ENCODE results near the gene ST6GAL1.
A peak's percentile ranks its signal among the peaks of the same experiment; 100 is the strongest.
"Not testable (repeated sequence)": the region's sequence is repeated elsewhere in the genome, so short reads cannot be mapped to it uniquely, and the experiment has no call there.

Gene ST6GAL1

DNA sequence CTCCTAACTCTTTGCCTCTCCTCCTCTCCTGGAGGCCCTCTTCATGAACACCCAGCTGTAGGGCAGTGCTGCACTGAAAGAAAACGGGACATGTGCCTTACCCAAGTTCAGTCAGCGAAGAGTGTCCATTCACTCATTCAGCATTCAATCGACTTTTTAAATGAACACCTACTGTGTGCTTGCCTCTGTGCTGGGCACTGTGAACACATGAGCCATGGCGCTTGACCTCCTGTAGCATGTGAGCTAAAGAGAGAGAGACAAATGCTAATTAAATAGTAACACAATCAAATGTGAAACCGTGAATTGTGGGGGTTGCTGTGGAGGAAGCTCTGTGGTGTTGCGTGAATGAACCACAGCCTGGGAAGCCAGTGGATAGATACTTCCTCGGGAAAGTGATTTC is 43.4 kb downstream of the ST6GAL1 start:
- DNase-seq = no peak

DNA sequence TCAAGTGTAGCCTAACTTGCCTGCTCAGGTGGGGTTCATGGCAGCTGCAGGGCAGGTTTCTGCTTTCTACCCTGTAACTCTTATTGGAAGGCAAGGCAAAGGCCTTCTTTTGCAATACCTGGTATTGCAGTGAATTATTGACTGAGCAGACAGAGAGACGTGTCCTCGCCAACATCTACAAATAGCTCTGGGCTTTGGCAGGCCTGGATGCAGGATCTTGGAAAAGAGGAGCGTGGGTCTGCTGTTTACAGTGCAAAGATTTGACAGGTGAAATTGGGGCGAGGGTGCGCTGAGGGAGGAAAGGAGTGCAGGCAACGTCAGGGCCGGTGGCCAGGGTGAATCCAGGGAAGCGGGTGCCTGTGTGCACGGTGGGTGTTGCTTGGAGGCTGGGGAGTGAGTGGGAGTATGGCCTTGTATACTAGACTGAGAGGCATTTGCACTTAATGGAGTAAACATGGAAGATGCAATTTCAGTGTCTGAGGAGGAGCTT is 44.5 kb downstream of the ST6GAL1 start:
- no peak for DNase-seq

DNA sequence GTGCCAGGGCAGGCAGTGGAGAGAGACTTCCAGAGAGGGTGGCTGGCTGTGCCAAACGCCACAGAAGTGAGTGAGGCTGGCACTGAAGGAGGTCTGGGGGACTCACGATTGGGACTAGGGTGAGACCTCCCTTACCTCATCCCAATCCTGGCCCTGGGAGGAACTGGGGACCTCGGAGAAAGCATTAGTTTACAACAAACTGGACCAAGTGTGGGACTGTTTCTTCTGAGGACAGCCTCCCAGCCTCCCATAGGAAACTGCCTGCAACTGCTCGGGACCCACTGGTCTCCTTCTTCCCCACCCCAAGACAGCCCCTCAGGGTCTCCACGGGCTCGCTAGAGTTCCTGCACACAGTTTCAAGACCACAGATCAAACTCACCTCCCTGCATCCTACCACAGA is 45.4 kb downstream of the ST6GAL1 start:
- no peak for DNase-seq

DNA sequence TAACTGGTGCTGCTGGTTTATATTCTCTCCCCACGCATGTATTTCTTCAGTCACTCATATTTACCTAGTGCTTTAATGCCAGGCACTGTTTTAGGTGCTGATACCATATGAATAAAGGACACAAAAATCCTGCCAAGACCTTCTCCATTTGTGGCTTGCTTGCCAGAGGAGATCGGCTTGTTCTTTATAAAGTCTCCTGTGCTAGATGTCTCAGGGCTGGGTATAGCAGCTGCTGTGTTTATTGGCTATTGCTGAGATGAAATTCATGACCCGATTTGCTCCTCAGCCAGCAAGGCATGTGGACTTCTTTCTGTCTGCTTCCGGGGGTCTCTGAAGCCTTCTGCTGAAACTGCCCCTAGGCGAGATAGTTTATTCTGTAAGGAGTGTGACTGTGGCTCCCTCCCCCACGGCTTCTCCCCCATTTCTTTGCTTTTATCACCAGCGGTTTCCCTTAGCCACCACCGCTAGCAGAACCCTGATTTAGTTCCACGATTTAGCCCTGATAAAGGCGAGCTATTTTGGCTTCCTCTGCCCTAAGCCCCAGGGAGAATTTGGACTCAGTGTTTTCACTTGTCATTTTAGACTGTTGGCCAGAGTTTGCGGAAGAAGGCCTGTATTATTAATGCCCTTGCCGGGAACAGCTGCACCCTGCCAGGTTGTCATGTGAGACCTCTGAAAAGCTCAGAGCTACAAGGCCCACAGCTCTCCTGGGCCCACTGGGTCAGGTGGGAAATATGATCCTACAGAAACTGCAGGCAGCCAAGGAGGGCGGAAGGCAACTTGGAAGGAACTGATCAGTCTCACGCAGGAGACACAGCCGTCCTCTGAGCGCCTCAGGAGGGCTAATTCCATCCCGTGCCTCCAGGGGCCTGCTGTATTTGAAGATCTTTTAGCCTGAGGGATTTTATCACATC is 46.8 kb downstream of the ST6GAL1 start:
- peak; percentile 83 for DNase-seq

DNA sequence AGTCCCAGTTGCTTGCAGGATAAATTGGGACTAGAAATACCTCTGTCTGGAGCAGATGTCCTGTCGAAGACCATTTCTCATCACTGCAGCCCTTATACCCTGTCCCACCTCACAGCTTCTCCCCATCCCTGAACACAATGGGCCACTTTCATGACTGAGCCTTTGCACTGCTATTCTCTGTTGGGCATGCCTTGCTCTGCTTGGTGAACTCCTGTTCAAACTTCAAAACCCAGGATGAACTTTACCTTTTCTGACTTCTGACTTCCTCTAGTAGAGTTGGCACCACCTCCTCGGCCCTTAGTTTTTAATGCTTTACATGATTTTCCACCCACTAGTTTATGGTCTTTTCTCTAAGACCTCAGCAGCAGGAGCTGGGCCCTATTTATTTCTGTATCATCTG is 48.4 kb downstream of the ST6GAL1 start:
- no peak for DNase-seq

DNA sequence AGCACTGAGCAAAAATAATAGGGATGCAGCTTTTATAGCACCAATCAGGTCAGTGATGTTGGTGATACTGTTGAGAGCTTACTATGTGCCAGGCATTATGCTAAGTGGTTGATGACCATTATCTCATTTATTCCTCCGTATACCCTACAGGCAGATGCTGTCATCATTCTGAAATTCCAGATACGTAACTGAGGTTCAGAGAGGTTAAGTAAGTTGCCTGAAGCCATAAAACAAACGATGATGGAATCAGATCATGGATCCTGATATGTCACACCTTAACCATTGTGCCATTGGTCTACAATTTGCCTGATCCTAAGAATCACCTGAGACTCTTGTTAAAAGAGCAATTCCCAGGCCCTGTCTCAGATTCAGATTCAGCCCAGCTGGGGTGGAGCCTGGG is 49.5 kb downstream of the ST6GAL1 start:
- no peak for DNase-seq

DNA sequence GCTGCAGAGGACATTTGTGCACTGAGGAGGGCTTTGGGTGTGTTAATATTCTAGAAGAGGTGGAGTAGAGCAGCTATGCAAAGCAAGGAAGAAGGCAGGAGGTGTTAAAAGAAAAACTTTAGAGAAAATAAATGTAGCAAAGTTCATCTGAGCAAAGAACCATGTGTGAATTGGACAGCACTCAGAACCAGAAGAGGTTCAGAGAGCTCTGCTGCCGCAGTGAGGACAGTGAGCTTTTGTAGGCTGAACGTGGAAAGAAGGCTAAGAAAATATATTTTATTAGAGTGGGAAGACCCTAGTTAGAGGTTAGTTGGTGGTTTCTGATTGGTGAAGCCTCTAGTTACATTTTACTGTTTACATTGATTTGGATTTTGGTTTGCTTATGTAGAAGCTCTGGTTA is 50.7 kb downstream of the ST6GAL1 start:
- DNase-seq = no peak

DNA sequence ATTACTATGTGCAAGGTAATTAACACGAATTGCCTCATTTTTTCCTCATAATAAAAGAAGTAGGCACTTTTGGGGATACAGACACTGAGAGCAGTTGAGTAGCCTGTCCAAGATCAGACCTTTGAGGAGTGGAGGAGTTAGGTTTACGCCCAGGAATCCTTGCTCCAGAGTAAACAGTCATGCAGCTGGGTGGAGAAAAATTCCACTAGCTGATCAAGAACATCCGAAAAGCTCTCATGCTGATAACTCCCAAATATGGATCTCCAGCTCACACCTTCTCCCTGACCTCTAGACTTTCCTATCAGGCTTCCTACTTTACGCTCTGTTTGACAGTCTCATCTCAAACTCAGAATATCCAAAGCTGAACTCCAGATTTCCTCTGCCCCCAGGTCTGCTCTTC is 53.3 kb downstream of the ST6GAL1 start:
- DNase-seq = no peak

DNA sequence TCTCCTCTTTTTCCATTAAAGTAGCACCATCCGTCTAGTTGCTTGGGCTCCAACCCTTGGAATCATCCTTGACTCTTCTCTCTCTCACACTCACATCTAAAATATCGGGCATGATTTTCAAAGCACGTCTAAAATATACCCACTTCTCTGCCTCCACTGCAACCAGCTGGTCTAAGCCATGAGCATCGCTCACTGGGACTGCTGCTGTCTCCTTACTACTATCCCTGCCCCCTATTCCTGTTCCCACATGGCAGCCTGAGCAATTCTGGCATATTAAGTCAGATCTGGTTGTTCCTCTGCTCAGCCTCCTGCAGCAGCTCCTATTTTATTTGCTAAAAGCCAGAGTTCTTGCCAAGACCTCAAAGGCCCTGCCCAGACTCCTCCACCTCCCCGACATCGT is 53.7 kb downstream of the ST6GAL1 start:
- DNase-seq = no peak

DNA sequence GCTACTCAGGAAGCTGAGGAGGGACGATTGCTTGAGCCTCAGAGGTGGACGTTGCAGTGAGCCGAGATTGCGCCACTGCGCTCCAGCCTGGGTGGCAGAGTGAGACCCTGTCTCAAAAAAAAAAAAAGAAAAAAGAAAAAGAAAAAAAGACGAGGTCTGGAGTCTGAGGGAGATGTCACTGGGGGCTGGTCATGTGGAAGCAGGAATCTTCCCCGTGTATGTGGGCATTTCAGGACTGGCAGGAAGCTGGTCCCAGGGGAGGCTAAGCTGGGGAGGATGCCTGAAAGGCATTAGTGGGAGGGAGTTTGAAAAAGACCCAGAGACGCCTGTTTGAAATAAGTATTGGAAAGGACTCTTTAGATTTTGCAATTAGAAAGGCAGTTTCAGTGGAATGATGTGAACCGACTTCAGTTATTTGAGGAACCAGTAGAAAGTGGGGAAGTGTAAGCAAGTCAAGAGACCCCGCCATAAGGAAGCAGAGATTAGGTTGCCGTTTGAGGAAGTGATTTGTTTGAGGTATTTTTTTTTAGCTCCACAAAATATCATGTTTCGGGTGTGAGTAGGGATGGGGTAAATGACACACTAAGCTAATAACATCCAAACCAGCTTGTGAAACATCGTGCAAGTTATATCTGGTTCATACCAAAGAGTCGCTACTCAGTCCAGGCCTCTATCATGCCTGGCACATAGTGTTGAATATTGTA is 55.5 kb downstream of the ST6GAL1 start:
- DNase-seq = no peak

DNA sequence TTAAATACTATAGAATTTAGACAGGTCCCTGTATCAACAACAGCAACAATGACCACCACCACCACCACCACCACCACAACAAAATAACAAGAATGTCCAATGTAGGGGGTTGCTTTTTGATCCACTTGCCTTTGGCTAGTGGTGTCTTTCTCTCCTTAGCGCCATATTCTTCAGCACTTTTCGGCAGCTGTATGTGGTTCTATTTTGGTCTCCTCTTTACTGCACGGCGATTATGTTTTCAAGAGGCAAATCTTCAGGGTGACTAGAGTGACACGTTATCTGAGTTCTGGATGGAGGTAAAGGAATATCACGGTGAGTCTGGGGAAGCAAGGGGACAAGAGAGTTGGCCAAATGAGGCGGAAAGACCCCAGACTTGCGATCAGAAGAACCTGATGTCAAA is 56.1 kb downstream of the ST6GAL1 start:
- DNase-seq = no peak

DNA sequence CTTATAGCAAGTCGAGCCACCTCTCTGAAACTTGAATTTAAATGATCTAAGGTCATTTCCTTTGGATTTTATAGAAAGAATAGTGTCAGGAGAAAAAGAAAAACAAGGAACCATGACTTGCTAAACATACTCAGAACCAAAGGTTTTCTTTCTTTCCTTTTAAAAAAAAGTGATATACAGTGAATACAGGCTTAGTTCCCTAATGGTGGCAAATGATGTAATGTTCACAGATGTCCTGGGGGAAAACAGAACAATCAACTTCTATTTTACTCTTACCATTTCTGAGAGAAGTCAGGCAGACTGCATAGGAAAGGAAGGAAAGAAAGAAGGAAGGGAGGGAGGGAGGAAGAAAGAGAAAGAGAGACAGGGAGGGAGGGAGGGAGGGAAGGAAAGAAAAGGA is 56.5 kb downstream of the ST6GAL1 start:
- no peak for DNase-seq

DNA sequence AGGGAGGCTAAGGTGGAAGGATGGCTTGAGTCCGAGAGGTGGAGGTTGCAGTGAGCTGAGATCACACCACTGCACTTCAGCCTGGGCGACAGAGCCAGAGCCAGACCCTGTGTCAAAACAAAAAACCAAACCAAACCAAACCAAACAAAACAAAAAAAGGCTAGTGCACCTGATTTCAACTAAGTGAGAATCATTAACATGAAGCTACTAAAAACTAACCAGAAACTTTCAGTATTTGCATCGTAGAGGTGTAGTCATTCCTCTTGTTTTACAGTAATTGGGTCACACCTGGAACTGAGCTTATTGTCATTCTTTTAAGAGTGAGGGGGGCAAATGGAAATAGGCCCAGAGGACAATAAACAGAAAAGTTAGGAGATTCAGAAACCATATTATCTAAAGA is 58.5 kb downstream of the ST6GAL1 start:
- DNase-seq = no peak

DNA sequence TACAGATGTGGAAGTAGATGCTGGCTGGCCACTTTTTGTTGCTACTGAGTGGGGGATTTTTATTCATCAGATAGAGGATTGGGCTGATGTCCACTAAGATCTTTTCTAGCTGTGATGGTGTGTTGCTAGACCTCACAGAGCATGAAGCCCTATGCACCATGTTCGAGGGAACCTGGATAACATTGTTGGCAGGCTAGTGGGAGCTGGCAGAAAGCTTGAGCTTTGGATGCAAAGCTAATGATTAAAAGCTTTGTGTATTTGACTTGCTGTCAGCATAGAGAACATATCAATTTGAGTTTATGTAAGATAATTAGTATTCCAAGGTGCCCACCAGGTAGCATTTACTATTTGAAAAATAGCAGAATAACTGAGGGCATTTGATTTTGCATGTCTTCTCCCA is 59.1 kb downstream of the ST6GAL1 start:
- DNase-seq = no peak

DNA sequence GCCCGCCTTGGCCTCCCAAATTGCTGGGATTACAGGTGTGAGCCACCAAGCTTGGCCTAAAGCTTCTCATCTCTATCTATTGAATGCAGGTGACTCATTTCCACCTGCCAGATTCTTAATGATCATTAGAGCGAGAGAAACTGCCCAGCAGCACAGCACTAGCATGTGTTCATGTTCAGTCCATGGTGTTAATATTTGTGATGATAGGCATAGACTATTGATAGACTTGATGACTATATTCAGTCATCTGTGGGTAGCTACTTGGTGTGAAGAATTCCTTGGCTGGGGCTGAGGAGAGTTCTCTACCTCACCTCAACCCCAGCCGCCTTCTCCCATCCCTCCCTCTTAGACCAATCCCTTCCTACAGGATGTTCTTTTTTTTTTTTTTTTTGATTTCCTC is 60.0 kb downstream of the ST6GAL1 start:
- no peak for DNase-seq

DNA sequence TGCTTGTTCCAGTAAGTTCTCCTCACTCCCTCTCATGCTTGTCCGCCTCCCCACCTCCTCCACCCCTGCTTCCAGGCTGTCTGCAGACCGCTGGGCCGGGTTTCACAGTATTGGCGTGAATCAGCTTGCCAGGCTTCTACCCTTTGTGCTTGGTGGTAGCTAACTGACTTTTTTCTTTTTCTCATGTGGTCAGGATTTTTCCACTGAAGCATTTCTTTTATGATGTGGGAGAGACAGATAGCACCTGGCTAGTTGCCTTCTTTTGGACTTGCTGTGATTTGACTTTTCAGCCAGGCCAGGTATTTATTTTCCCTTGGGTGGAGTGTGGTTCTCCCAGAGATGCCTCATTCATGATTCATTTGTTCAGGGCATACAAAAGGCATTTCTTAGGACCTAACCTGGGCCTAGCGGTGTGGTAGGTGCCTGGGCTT is 60.6 kb downstream of the ST6GAL1 start:
- no peak for DNase-seq

DNA sequence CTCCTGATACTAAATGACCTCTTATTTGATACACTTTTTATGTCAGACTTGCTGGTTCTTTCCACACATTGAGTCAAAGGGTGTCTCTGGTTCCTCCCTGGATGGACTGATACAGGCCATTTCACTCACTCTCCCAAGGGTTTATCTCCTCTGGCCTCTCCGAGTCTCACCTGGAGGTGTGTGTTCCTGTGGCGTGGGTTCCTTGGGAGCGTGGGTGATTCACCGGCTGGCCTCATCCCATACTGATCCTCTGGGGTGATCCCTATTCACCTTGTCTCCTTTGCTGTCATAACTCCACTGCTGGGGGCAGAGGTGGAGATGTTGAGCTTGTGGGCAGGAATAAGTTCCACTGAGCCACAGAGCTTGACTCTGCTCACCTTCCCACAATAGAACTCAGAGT is 61.1 kb downstream of the ST6GAL1 start:
- no peak for DNase-seq

DNA sequence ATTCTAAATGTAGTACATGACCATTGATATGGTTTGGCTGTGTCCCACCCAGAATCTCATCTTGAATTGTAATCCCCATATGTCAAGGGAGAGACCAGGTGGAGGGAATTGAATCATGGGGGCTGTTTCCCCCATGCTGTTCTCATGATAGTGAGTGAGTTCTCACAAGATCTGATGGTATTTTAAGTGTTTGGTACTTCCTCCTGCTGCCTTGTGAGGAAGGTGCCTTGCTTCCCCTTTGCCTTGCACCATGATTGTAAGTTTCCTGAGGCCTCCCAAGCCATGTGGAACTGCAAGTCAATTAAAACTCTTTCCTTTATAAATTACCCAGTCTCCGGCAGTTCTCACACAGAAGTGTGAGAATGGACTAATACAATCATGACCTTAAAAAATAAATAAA is 61.8 kb downstream of the ST6GAL1 start:
- not testable (repeated sequence) for DNase-seq

DNA sequence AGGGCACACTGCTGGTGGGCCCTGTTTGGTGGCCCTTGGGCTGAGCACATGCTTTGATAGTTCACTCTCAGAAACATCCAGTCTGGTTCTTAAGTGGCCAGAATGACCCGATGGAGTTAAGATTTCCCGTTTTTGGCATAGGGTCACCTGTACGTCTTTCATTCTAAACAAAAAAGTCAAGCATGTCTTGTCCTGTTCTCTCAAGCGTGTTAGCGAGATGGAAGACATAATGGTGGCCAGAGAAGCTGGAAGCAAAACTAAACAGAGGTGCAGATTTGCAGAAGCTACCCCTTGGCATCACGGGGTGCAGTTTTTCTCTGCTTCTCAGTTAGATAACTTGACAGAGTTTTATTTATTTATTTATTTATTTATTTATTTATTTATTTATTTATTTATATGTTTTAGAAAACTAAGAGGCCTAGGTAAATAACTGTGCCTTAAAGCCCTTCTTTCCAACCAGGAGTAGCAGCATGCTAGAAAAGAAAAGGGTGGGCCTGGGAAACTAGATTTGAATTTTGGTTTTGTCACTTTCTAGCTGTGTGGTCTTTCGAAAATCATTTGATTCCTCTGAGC is 63.0 kb downstream of the ST6GAL1 start:
- no peak for DNase-seq

DNA sequence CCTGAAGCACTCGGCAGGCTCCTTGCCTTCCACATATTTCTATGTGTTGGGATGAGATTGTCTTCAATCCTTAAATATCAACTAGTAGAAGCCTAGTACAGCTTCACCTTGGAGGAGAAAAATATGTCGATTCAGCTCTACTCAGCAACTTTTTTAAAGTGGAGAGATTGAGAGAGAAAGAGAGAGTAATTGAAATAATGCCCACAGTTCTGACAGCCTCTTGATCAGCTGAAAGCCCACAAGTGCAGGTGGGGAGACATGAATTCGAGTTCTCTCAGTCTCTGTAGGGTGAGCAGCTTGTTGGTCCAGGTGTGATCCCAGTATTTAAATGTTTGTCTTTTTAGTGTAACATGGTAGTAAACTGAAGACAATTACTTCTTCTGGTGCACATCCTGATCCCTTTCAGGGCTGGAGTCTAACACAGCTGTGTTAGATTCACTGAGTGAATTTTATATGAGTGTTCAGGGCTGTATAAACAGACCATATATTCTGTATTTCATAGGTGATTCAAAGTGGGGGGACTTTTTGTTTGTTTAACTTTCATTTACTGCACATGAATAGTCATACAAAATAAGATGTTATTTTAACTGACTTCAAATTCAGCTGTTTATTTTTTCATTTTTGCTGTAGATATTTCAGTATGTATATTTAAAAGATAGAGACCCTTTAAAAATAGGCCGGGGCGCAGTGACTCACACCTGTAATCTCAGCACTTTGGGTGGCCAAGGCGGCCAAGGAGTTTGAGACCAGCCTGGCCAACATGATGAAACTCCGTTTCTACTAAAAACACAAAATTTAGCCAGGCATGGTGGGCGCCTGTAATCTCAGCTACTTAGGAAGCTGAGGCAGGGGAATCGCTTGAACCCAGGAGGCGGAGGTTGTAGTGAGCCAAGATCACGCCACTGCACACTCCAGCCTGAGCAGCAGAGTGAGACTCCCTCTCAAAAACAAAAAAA is 64.0 kb downstream of the ST6GAL1 start:
- DNase-seq = no peak

DNA sequence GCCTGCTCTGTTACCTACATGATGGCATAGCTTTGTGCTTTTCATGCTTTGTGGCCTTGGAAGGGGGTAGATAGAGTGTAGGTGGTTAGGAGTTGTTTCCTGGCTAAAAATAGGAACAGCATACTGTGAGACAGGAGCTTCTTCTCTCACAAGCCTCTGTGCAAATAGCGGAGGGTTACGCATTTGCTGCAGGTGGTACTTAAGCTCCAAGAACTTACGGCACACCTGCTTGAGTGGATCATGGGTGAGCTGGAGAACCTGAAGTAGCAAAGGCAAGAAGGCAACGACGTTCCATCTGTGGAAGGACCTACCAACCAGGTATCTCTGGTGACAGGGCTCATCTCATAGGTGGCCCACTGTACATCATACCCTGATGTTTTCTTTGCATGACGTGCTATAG is 66.0 kb downstream of the ST6GAL1 start:
- no peak for DNase-seq

DNA sequence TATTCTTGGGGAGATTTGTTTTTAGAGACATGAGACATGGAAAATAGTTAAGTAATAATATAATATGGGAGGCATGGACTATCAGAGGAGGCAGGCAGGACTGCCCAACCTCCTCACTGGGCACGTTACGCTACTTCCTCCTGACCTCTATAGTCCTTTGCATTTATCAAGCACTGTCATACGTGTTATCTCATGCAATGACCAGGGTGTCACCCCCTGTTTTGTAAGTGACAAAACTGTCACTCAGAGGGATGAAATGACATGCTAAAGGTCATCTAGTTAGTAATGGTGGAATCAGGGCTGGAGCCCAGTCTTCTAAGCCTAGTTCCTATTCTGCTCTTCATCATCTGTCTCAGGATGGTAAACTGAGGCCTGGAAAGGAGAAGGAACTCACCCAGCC is 66.7 kb downstream of the ST6GAL1 start:
- no peak for DNase-seq

DNA sequence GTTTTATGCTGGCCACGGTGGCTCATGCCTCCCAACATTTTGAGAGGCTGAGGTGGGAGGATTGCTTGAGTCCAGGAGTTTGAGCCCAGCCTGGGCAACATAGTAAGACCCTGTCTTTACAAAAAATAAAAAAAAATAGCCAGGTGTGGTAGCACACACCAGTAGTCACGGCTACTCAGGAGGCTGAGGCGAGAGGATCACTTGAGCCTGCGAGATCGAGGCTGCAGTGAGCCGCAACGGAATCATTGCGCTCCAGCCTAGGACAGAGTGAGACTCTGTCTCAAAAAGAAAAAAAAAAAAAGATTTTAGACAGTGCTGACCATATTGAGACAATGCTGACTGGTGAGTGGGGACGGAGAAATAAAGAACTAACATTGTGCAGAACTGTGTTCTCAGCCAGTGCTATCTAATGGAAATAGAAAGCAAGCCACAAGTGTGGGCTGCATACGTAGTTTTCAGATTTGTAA is 67.2 kb downstream of the ST6GAL1 start:
- DNase-seq = no peak
